ENCODE measurements around the gene TIMM10.

TIMM10 gene

DNA sequence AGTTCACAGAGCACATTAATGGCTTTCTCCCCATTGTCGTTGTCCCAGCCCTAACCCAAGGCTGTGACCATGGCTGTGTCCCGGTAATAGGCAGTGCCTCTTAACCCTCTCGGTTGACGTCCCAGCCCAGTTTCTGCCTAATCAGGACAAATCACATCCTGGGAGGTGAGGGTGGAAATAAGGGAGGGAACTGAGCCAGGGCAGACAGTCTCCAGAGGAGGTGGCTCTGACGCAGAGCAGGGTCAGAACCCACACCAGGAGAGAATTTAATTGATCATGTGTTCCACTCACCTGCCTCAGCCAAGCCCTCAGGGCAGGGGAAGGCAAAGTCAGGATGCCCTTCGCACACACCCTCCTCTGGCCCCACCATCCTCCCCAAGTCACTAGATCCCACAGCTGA is 32.0 kb downstream of the TIMM10 start:
- POLR2A ChIA-PET: no interaction called here
- no peak for DNase-seq (ENCODE audit: extremely low spot score)
- CTCF ChIA-PET: interaction anchor here (1.1 to 9.1 kb wide), 3 partner anchors 17 to 145 kb away, joined by 3 to 158 read pairs (median 17); partner anchors contain the start of gene YPEL4
- TF ChIP-seq, protein P1, sequence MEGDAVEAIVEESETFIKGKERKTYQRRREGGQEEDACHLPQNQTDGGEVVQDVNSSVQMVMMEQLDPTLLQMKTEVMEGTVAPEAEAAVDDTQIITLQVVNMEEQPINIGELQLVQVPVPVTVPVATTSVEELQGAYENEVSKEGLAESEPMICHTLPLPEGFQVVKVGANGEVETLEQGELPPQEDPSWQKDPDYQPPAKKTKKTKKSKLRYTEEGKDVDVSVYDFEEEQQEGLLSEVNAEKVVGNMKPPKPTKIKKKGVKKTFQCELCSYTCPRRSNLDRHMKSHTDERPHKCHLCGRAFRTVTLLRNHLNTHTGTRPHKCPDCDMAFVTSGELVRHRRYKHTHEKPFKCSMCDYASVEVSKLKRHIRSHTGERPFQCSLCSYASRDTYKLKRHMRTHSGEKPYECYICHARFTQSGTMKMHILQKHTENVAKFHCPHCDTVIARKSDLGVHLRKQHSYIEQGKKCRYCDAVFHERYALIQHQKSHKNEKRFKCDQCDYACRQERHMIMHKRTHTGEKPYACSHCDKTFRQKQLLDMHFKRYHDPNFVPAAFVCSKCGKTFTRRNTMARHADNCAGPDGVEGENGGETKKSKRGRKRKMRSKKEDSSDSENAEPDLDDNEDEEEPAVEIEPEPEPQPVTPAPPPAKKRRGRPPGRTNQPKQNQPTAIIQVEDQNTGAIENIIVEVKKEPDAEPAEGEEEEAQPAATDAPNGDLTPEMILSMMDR (IDR thresholded peaks at IDR 0.05; ENCODE audit: control extremely low read depth, extremely low read depth, low read depth, missing control alignments): no peak

DNA sequence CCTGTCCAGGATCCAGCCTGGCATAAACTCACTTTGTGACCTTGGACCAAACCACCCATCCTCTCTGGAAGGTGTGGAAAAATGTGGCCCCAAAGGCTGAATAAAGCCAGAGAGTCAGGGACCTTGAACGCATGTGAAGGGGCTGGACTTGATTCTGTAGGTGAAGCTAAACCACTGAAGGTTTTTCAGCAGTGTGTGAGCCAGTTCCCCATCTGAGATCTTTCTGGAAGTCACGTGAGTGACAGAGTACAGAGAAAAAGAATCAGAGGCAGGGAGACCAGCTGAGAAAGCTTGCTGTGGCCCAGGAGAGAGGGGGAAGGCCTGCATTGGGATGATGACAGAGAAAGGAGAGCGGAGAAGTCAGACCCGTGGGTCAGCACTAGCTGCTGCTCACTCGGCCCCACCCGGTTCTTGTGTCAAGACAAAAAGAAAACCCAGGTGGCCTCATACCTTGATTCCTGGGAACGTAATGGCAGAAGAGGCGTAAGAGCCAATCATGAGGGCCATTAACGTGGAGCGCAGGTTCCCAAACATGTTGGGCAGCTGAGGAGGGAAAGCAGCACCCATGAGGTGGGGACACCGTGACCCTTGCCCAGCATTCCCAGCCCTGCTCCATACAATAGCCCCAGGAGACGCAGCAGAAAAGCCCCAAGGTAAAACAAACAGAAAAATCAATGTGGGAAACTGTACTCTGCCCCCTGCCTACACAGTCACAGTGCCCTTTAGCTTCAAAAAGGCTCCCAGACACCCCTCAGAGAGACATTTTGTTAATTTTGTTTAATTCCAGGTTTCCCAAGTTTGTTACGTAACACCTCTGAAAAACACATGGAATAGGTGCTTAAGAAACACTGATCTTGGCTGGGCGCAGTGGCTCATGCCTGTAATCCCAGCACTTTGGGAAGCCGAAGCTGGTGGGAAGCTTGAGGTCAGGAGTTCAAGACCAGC is 33.0 kb downstream of the TIMM10 start:
- ChIA-PET CTCF (interaction anchor here (0.7 to 9.1 kb wide), 7 partner anchors 14 to 146 kb away, joined by 3 to 247 read pairs (median 17); partner anchors contain the start of genes SLC43A1, TIMM10 and YPEL4), POLR2A (no interaction called here)
- no peak for DNase-seq (ENCODE audit: extremely low spot score)
- TF ChIP-seq, protein P1 (IDR thresholded peaks at IDR 0.05; ENCODE audit: control extremely low read depth, extremely low read depth, low read depth, missing control alignments): no peak

GRCh38 chr11:57496109-57496820 is 34.3 kb downstream of the TIMM10 start:
- no peak for DNase-seq (ENCODE audit: extremely low spot score)
- ChIA-PET POLR2A (no interaction called here), CTCF (interaction anchor here (0.7 to 9.1 kb wide), 6 partner anchors 12 to 147 kb away, joined by 3 to 247 read pairs (median 69); partner anchors contain the start of genes SLC43A1, TIMM10 and YPEL4)
- TF ChIP-seq, protein P1 (IDR thresholded peaks at IDR 0.05; ENCODE audit: control extremely low read depth, extremely low read depth, low read depth, missing control alignments): no peak

DNA sequence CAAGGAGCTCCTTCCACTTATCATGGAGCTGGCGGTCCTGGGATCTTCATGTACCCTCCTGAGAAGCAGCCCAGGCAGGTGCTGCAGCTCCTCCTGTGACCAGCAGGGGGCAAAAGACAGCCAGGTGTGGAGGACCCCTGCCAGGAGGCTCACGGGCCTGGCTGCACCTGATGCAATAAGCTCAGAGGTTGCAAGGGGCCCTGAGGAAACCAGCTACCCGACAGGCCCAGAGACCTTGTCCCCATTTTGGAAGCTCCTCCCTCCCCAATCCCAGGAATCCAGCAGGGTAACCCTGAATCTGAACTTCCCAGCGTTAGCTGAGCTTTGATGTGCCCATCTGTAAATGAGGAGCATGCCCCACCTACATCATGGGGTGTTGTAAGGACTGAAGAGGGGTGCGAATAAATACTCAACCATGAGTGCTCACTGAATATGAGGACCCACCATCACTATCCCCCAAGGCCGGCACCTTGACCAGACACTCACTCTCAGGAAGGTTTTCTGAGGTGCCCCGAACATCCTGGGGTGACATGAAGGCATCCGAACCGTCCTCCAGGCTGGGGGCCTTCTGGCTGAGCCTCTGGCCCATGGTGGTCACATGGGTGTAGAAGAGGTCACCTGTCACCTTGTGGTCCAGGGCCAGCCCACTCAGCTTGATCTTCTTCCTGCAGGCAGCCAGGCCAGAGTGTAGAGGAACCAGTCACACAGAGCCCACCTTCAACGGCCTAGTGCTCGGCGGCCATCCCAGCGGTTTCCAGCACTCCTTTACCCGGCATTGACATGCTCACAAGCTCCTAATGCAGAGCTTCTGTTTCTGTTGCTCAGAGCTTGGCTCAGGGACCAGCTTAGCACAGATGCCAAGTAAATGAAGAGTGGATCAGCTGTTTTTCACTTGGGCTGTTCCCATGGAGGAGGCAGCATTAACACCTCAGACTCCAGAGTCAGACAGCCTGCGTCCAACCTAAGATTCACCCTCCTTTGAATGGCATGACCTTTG is 36.7 kb downstream of the TIMM10 start:
- CTCF ChIA-PET: interaction anchor here (0.6 to 9.1 kb wide), 74 partner anchors 11 to 1027 kb away, joined by 3 to 247 read pairs (median 5); partner anchors contain the start of genes P2RX3, RTN4RL2, SLC43A1 and SMTNL1
- POLR2A ChIA-PET: no interaction called here
- TF ChIP-seq, protein P1 (IDR thresholded peaks at IDR 0.05; ENCODE audit: control extremely low read depth, extremely low read depth, low read depth, missing control alignments): peak; percentile 96
- peak; percentile 81 for DNase-seq (ENCODE audit: extremely low spot score)

DNA sequence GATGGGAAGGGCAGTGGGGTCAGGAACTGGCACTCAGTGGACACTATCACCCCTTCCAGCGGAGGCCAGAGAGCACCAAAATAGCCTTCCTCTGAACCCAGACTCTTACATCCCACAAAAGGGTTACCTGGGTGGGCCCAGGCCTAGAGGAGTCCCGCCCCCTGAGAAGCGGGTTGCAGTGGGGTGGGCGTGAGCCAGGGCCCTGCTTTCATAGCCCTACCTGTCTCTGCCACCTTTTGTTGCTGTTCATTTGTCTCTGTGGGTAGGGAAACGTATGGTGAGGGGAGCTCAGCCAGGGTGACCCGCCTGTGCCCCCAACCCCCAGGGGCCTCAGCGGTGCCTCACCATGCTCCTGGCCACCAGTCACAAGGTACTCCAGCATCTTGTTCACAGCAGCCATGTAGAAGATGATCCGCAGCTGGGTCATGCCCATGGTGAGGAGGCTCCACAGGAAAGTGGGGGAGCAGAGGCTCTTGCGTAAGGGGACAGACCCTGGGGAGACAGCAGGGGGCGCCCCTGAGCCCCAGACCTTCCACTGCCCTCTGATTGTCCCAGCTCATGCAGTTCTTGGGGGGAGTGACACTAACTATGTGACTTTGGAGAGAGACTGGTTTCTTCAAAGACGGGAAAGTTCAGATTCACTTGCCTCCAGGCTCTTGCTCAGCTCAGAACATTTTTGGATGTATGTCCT is 39.0 kb downstream of the TIMM10 start:
- CTCF ChIA-PET: interaction anchor here (0.9 to 9.1 kb wide), 21 partner anchors 8 to 1013 kb away, joined by 3 to 247 read pairs (median 4); partner anchors contain the start of genes SLC43A1, TIMM10 and YPEL4
- TF ChIP-seq, protein P1 (IDR thresholded peaks at IDR 0.05; ENCODE audit: control extremely low read depth, extremely low read depth, low read depth, missing control alignments): peak; percentile 54
- peak; percentile 70 for DNase-seq (ENCODE audit: extremely low spot score)
- POLR2A ChIA-PET: no interaction called here

Data from GM10248 (cell line).